Activated CD8-positive, alpha-beta memory T cell treated with anti-CD3 and anti-CD28 coated beads, Interleukin-2, amount 50 U/mL, for 1 hour (primary cell): Measurements from ENCODE around the gene MAST1.
"Not testable (repeated sequence)": the region's sequence is repeated elsewhere in the genome, so short reads cannot be mapped to it uniquely, and the experiment has no call there.

Experiments
- DNase-seq: peaks from one replicate; pipeline ENCODE4 v3.0.0-alpha.2; 2020; ENCODE audit errors: extremely low read depth

The MAST1 gene

DNA sequence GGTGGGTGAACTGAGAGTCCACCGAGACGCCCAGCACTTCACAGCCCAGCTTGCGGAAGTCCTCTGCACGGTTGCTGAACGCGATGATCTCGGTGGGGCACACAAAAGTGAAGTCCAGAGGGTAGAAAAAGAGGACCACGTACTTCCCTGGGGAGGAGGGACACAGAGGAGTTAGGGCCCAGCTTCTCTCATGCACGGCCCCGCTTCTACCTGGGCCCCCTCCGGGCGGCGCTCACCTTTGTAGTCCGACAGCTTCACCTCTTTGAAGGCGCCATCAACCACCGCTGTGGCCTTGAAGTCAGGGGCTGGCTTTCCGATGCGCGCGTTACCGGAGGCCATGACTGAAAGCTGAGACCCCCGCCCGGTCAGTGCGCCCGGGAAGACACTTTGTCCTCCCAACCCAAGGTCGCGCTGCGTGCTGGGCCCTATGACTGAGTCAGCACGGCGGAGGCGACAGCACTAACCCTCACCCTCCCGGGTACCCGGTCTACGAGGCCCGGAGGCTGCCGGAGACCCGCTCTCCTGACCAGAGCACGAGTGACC is 37.3 kb upstream of the MAST1 start:
- no peak for DNase-seq

- DNase-seq: no peak
Observed at GRCh38 chr19:12801466-12802266, 36.6 kb upstream of the MAST1 start, which contains the start of the genes PRDX2 and THSD8. PRDX2 (minus strand) TSS chr19:12801800; CDS start chr19:12801261, 539 bp downstream. THSD8 (plus strand) TSS chr19:12802069; CDS start chr19:12802072, 3 bp downstream.

DNA sequence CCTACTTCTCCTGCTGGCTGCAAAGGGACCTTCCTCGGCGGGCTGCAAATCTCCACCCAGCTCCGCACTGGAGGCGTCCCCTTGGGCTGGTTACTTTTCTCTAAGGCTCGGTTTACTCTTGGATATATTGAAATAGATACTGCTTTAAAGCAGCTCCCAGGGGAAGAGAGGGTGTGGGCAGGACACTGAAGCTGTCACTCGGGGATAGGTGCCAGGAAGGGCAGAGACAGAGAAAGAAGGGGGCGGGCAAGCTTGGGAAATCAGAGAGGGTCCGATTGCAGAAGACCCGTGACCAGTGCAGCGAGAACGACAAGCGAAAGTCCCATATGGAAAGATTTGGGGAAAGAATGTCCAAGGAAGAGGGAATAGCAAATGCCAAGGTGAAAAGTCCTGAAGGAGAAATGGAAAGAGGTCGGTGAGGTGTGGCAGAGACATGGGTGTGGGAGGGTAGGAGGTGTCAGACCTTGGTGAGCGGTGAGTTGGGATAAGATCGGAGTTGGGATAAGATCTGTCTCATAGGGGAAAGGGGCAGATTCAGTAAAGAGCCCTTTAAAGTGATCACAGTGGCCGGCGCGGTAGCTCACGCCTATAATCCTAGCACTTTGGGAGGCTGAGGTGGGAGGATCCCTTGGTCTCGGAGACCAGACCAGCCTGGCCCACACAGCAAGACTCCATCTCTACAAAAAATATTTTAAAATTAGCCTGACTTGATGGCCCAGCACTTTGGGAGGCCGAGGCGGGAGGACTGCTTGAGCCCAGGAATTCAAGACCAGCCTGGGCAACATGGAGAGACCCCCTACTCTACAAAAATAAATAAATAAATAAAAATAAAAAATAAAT is 35.8 kb upstream of the MAST1 start:
- no peak for DNase-seq

GRCh38 chr19:12804051-12804450 is 34.3 kb upstream of the MAST1 start:
- no peak for DNase-seq

DNA sequence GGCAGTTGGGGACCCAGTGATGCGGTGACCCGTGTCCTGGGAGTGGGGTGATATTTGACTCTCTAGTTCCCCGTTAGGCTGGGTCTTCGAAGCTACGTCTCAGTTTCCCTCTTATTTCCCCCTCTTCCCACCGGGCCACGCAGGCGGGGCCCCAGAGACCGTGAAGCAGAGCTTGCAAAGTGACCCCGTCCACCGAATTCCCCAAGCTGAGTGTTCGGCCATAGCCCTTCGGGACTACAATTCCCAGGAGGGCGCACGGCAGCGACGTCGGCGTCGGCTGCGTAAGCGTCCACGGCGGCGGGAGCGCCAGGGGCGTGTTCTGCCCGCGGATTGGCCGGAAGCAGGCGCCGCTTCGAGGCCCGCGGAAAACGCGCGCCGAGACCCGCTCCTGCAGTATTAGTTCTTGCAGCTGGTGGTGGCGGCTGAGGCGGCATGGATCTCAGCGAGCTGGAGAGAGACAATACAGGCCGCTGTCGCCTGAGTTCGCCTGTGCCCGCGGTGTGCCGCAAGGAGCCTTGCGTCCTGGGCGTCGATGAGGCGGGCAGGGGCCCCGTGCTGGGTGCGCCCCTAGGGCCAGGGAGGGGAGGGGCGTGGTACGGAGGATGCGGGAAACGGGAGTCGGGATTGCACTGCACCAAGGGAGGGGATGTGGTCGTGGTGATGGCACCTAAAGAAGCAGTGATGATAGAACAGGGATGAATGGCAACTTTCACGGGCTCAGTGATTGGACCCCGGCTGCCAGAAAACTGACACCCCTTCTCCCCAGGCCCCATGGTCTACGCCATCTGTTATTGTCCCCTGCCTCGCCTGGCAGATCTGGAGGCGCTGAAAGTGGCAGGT is 31.9 kb upstream of the MAST1 start, which contains the start of gene RNASEH2A:
Gene RNASEH2A, plus strand, starts transcription at position 343 of the 840 bp plus-strand sequence. Its CDS starts 90 bp downstream, at position 433.
- DNase-seq: no peak

DNA sequence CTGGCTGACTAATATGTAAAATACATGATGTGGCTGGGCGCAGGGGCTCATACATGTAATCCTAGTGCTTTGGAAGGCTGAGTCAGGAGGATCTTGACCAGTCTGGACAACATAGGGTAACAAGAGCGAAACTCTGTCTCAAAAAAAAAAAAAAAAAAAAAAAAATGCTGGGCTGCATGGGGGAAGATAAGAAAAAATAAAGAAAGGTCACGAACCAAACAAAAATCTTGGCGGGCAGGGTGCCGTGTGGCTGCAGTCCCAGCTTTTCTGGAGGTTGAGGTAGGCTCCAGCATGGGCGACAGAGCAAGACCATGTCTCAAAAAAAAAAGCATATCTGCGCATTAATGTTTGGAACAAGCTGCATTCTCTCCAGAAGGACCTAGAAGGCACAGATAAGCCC is 23.2 kb upstream of the MAST1 start:
- DNase-seq: no peak

GRCh38 chr19:12817188-12817587 is 21.1 kb upstream of the MAST1 start:
- DNase-seq: not testable (repeated sequence)

GRCh38 chr19:12817810-12818209 is 20.5 kb upstream of the MAST1 start:
- not testable (repeated sequence) for DNase-seq

DNA sequence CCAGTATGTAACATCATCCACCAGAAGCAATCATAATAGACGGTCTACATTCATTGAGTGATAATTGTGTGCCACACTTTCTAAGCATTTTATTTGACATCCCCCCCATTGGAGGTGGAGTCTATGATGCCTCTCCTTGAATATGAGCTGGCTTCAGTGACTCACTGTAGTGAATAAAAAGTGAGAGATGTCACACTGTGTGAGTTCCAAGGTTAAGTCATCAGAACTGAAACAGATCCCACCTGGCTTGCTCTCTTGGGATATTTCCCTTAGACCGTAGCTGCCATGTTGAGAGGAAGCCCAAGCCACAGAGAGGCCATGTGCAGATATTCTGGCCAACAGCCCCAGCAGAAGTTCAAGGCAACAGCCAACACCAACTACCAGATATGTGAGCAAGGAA is 16.6 kb upstream of the MAST1 start:
- DNase-seq: no peak

- no peak for DNase-seq
Observed at GRCh38 chr19:12825254-12826131, 12.8 kb upstream of the MAST1 start.

- no peak for DNase-seq
Observed at GRCh38 chr19:12828494-12828893, 9.8 kb upstream of the MAST1 start.

DNA sequence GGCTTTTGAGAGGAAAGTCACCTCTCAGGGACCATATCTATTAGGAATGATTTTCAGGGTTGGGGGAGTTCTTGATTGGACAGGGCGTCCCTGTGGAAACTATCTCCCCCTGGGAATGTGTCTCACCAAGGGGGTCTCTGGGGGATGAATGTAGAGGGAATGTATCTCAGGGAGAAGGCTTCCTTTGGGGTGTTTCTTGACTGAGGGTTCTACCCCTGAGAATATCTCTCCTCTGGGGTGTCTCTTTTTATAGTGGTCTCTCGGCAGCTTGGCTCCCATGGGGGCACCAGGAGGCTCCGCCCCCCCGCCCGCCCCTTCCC is 4.9 kb upstream of the MAST1 start:
- no peak for DNase-seq

GRCh38 chr19:12833738-12834565 is 4.4 kb upstream of the MAST1 start:
- DNase-seq: no peak

DNA sequence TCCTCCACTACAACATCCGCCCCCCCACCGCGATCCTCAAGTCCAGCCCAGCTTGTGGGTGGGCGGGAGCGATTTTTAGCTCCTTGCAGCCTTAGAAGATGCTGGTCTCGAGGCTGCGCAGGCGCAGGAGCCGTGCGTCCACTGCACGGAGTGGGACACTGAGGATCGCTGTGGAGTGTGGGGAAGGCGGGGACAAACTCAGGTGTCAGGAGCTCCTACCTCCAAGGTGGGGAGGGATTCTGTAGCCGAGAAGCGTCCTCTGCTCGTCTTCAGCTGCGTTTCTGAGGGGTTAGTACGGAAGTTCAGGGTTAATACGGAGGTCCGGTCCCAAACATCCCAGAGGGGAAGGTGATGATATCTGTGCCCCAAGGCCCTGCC is 3.8 kb upstream of the MAST1 start, which contains the start of gene RTBDN:
Gene RTBDN, minus strand, starts transcription at position 14 of the 378 bp plus-strand sequence. CDS start 4,600 bp downstream, outside the sequence.
- no peak for DNase-seq

DNA sequence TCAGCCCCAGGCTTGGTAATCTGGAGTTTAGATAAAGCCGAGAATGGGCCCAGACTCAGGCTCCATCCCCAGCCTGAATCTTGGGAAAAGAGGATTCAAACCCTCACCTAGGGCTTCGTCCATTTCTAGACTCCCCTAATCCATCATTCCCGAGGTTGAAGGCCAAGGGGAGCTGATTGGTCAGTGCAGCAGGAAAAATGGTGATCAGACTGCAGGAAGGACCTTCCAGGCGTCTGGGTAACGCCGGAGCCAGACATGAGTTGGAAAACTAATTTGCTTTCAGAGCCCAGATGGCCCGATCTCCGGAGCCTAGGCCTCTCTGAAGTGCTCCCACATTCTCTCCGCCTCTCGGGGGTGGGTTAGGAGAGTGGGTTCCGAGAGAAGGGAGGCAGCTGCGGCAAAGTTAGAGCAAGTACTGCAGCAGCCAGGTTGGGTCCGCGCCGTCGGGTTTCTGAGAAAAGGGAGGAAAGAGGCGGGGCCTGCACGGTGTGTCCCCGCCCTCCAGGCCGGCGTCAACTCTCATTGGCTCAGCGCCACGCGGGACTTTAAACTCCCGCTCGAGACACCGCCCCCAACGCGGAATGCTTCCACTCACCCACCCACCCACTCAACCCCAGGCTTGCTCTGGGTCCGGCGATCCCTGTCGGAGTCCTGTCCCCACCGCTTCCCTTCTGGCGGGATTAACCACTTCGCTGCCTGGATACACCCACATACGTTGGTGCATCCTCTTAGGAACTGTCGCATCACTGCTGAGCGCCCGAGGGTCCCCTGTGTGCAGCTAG is 3.1 kb upstream of the MAST1 start:
- DNase-seq: no peak

DNA sequence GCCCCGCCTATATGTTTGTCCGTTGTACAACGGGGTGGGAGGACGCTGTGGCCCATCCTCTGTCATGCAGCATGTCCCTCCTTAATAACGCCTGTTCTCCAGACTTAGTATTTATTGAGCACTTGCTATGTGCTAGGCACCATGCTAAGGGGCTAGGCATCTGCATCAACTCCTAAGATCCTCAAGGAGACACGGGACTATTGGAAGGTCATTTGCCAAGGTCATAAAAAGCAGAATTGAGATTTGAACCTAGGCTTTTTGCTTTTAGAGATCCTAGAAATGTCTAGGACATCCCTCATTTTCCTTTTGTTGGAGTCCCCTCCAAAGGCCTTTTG is 1.8 kb upstream of the MAST1 start:
- DNase-seq: no peak

DNA sequence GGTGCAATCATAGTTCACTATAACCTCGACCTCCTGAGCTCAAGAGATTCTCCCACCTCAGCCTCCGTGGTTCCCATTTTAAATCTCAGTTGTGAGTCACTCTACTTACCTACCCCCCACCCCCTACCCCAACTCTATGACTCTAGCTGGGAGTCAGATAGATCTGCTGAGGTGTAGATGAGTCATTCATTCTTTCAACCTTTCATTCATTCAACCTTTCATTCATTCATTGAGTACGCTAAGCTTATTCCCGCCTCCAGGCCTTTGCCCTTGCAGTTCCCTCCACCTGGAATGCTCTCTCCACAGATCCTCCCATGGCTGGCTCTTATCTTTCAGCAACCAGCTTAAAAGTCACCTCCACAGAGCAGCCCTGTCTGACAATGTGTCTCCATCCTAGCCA is 1.1 kb upstream of the MAST1 start:
- DNase-seq: no peak

GRCh38 chr19:12838886-12839756 is 806 bp downstream of the MAST1 start:
- DNase-seq: no peak
